GM10248 (cell line): ENCODE data around the gene KCNQ5.

Source experiments
- CTCF ChIA-PET: fragments of 300-600 bp; sonication (Branson Sonifier 250); formaldehyde crosslinking; extraction: SDS; loops from one replicate; lab custom pipeline; 2021; ENCODE audit warnings: antibody characterized with exemption; lab: Yijun Ruan, JAX
- POLR2A ChIA-PET: fragments of 350-650 bp; sonication (Branson Sonifier 250); formaldehyde crosslinking; extraction: SDS; loops from one replicate; lab custom pipeline; 2020; ENCODE audit warnings: antibody characterized with exemption; lab: Yijun Ruan, JAX
- DNase-seq: peaks from one replicate; pipeline ENCODE4 v3.0.0; 2012; ENCODE audit errors: extremely low spot score
- TF ChIP-seq, protein P1 (sequence below): IDR thresholded peaks from 2 replicates; pipeline ENCODE4 v1.5.1; 2012; ENCODE audit warnings: mild to moderate bottlenecking, low read depth; ENCODE audit errors: extremely low read depth, missing control alignments, control extremely low read depth

The KCNQ5 gene

GRCh38 chr6:72798196-72798595, 176.3 kb downstream of the KCNQ5 start:
- CTCF ChIA-PET = no interaction called here
- no peak for DNase-seq
- TF ChIP-seq, protein P1, sequence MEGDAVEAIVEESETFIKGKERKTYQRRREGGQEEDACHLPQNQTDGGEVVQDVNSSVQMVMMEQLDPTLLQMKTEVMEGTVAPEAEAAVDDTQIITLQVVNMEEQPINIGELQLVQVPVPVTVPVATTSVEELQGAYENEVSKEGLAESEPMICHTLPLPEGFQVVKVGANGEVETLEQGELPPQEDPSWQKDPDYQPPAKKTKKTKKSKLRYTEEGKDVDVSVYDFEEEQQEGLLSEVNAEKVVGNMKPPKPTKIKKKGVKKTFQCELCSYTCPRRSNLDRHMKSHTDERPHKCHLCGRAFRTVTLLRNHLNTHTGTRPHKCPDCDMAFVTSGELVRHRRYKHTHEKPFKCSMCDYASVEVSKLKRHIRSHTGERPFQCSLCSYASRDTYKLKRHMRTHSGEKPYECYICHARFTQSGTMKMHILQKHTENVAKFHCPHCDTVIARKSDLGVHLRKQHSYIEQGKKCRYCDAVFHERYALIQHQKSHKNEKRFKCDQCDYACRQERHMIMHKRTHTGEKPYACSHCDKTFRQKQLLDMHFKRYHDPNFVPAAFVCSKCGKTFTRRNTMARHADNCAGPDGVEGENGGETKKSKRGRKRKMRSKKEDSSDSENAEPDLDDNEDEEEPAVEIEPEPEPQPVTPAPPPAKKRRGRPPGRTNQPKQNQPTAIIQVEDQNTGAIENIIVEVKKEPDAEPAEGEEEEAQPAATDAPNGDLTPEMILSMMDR = no peak
- POLR2A ChIA-PET = no interaction called here

- POLR2A ChIA-PET = no interaction called here
- DNase-seq = no peak
- TF ChIP-seq, protein P1 = no peak
- CTCF ChIA-PET = no interaction called here
Measured at GRCh38 chr6:72809746-72810379, 188.0 kb downstream of the KCNQ5 start.

DNA sequence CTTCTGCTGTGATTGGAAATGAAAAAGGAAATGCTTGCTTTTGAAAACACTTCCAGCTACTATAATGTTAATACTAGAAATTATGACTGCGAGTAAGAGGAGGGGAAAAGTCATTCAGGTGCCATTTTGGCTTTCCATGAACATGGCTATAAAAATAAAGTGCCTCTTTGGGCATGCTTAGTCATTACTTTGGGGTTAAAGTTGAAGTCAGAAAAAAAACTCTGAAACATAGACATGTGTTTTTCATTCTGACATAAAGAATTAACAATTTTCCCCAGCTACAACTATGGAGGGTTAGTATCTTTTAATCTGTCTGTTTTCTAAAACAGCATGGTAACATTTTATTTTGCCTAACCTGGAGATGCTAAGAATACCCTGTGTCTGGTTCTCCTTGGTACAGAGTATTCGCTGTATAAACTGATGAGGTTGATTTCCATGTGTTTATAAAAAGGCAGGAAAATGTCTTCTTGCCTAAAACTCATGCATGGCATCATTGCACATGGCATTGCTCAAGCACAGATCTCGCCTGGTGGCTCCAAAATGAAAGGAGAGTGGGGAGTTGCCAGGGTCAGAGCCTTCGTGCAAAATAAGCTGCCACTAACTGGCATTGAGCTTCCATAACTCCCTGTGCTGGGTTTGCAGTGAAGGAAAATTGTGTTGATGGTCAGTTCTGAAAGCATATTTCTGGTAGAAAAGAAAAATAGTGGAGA, 188.9 kb downstream of the KCNQ5 start:
- no peak for DNase-seq
- ChIA-PET CTCF (no interaction called here), POLR2A (no interaction called here)
- TF ChIP-seq, protein P1 = no peak

DNA sequence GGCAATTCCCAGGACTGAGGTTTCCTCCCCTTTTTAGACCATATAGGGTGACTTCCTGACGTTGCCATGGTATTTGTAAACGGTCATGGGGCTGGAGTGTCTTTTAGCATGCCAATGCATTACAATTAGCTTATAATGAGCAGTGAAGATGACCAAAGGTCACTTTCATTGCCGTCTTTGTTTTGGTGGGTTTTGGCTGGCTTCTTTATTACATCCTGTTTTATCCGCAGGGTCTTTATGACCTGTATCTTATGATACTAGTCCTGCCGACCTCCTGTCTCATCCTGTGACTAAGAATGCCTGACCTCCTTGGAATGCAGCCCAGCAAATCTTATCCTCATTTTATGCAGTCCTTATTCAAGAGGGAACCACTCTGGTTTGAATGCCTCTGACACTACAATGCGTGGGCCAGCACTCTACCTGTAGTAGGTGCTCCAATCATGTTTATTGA, 190.1 kb downstream of the KCNQ5 start:
- no peak for DNase-seq
- TF ChIP-seq, protein P1 = no peak
- ChIA-PET CTCF (no interaction called here), POLR2A (no interaction called here)

- CTCF ChIA-PET = no interaction called here
- DNase-seq = no peak
- TF ChIP-seq, protein P1 = no peak
- POLR2A ChIA-PET = no interaction called here
Measured at GRCh38 chr6:72813807-72814596, 192.1 kb downstream of the KCNQ5 start.

GRCh38 chr6:72816022-72816421, 194.2 kb downstream of the KCNQ5 start:
- ChIA-PET POLR2A (no interaction called here), CTCF (no interaction called here)
- TF ChIP-seq, protein P1 = no peak
- no peak for DNase-seq
